ENCODE results near the gene FTO.
A peak's percentile ranks its signal among the peaks of the same experiment; 100 is the strongest.

The FTO gene

GRCh38 chr16:53910990-53911389 is 207.0 kb downstream of the FTO start:
- no peaks in the 10 kb centered on the region for H3K27me3 ChIP-seq (replicated peaks)
- no peak overlapping the region for H3K27ac ChIP-seq
- H3K4me3 ChIP-seq (ENCODE audit: low read depth, low read length), result no peak overlapping the region
- in situ Hi-C loops (cut with HindIII; ENCODE audit: low pct_ligation_motif_present, low sequenced_read_pairs), result no loop called here
- no peak for DNase-seq
- TF ChIP-seq CTCF (IDR thresholded peaks at IDR 0.05; ENCODE audit: low read depth, low read length, missing control alignments), result no peak
- no peaks in the 10 kb centered on the region for H3K36me3 ChIP-seq (replicated peaks)

- Histone ChIP-seq H3K4me3 (ENCODE audit: low read depth, low read length) (no peak overlapping the region), H3K27ac (no peak overlapping the region), H3K27me3 (replicated peaks) (no peaks in the 10 kb centered on the region), H3K36me3 (replicated peaks) (no peaks in the 10 kb centered on the region)
- DNase-seq, result no peak
- in situ Hi-C loops (cut with HindIII; ENCODE audit: low pct_ligation_motif_present, low sequenced_read_pairs), result no loop called here
- peak; percentile 6 for TF ChIP-seq CTCF (IDR thresholded peaks at IDR 0.05; ENCODE audit: low read depth, low read length, missing control alignments)
Observed at GRCh38 chr16:53911513-53911912, 207.6 kb downstream of the FTO start.

- DNase-seq, result no peak
- no peak for TF ChIP-seq CTCF (IDR thresholded peaks at IDR 0.05; ENCODE audit: low read depth, low read length, missing control alignments)
- in situ Hi-C loops (cut with HindIII; ENCODE audit: low pct_ligation_motif_present, low sequenced_read_pairs), result no loop called here
- H3K27ac ChIP-seq, result no peak overlapping the region
- H3K36me3 ChIP-seq (replicated peaks), result no peaks in the 10 kb centered on the region
- H3K4me3 ChIP-seq (ENCODE audit: low read depth, low read length), result no peak overlapping the region
- no peaks in the 10 kb centered on the region for H3K27me3 ChIP-seq (replicated peaks)
Observed at GRCh38 chr16:53912155-53912554, 208.2 kb downstream of the FTO start.

GRCh38 chr16:53913099-53913870 is 209.3 kb downstream of the FTO start:
- H3K27me3 ChIP-seq (replicated peaks), result no peaks in the 10 kb centered on the region
- DNase-seq, result peak; percentile 96
- no peaks in the 10 kb centered on the region for H3K36me3 ChIP-seq (replicated peaks)
- in situ Hi-C loops (cut with HindIII; ENCODE audit: low pct_ligation_motif_present, low sequenced_read_pairs), result no loop called here
- H3K27ac ChIP-seq, result peak overlapping the region; percentile 59
- H3K4me3 ChIP-seq (ENCODE audit: low read depth, low read length), result no peak overlapping the region
- TF ChIP-seq CTCF (IDR thresholded peaks at IDR 0.05; ENCODE audit: low read depth, low read length, missing control alignments), result no peak

GRCh38 chr16:53913920-53914319 is 210.0 kb downstream of the FTO start:
- no peaks in the 10 kb centered on the region for H3K36me3 ChIP-seq (replicated peaks)
- H3K27me3 ChIP-seq (replicated peaks), result no peaks in the 10 kb centered on the region
- in situ Hi-C loops (cut with HindIII; ENCODE audit: low pct_ligation_motif_present, low sequenced_read_pairs), result no loop called here
- H3K4me3 ChIP-seq (ENCODE audit: low read depth, low read length), result no peak overlapping the region
- DNase-seq, result no peak
- no peak for TF ChIP-seq CTCF (IDR thresholded peaks at IDR 0.05; ENCODE audit: low read depth, low read length, missing control alignments)
- no peak overlapping the region for H3K27ac ChIP-seq

GRCh38 chr16:53914736-53915135 is 210.8 kb downstream of the FTO start:
- no peaks in the 10 kb centered on the region for H3K27me3 ChIP-seq (replicated peaks)
- H3K27ac ChIP-seq, result no peak overlapping the region
- no peak for DNase-seq
- H3K4me3 ChIP-seq (ENCODE audit: low read depth, low read length), result no peak overlapping the region
- in situ Hi-C loops (cut with HindIII; ENCODE audit: low pct_ligation_motif_present, low sequenced_read_pairs), result no loop called here
- H3K36me3 ChIP-seq (replicated peaks), result no peaks in the 10 kb centered on the region
- TF ChIP-seq CTCF (IDR thresholded peaks at IDR 0.05; ENCODE audit: low read depth, low read length, missing control alignments), result no peak

Data from brain microvascular endothelial cell (primary cell).